ENCODE results near the gene CBS.

DNA sequence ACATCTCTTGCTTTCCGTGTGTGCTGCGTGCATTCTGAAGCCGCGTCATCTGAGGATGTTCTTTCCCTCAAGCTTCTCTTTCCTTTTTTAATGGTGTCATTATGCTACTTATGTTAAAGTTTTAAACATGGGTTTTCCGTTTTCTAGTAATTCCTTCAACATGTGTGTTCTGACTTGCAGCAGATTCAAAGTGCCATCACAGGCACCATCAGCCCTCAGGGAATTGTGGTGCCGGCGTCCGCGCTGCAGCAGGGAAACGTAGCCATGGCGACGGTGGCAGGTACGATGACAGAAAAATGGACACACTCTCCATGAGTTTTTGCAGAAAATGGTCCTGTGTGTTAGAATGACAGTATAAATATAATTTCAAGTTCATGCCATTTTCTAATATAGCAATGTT lies 58.9 kb downstream of the CBS start:
- TF ChIP-seq, protein P1, sequence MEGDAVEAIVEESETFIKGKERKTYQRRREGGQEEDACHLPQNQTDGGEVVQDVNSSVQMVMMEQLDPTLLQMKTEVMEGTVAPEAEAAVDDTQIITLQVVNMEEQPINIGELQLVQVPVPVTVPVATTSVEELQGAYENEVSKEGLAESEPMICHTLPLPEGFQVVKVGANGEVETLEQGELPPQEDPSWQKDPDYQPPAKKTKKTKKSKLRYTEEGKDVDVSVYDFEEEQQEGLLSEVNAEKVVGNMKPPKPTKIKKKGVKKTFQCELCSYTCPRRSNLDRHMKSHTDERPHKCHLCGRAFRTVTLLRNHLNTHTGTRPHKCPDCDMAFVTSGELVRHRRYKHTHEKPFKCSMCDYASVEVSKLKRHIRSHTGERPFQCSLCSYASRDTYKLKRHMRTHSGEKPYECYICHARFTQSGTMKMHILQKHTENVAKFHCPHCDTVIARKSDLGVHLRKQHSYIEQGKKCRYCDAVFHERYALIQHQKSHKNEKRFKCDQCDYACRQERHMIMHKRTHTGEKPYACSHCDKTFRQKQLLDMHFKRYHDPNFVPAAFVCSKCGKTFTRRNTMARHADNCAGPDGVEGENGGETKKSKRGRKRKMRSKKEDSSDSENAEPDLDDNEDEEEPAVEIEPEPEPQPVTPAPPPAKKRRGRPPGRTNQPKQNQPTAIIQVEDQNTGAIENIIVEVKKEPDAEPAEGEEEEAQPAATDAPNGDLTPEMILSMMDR (IDR thresholded peaks at IDR 0.05) = no peak
- no peak for TF ChIP-seq EZH2 (IDR thresholded peaks at IDR 0.05; ENCODE audit: borderline replicate concordance, insufficient read depth, low read depth, low read length, poor library complexity, severe bottlenecking)
